GM18505 (cell line): ENCODE data around the gene ACKR2.

Source experiments
- ATAC-seq: cut with Tn5 transposase; IDR thresholded peaks from one replicate; pipeline ENCODE4 v1.9.1; 2021; ENCODE audit not compliant: unreplicated experiment
- POLR2A ChIP-seq: IDR thresholded peaks from 4 replicates; pipeline ENCODE4 v1.6.1; 2011; ENCODE audit warnings: borderline replicate concordance; ENCODE audit not compliant: insufficient read depth, insufficient read length; ENCODE audit errors: extremely low read depth

Gene ACKR2

GRCh38 chr3:42849017-42849416 lies 39.8 kb downstream of the ACKR2 start:
- TF ChIP-seq POLR2A, result no peak
- no peak for ATAC-seq

DNA sequence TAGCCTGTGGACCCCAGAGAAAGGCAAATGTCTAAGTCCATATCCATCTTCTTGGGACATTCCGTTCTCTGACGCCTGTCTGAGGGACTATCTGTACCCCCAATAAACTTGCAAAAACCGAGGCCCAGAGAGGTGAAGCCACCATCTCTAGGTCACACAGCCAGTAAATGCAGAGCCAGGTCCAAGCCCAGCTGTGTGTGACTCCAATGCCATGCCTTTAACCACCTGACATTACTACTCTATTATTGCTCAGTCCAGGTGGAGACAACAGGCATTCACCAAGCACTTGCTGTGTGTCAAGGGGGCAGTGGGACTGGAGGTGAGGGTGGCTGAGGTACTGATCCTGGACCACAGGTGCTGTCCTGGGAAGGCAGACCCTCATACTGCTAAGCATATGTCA lies 41.0 kb downstream of the ACKR2 start:
- TF ChIP-seq POLR2A, result no peak
- ATAC-seq, result no peak

DNA sequence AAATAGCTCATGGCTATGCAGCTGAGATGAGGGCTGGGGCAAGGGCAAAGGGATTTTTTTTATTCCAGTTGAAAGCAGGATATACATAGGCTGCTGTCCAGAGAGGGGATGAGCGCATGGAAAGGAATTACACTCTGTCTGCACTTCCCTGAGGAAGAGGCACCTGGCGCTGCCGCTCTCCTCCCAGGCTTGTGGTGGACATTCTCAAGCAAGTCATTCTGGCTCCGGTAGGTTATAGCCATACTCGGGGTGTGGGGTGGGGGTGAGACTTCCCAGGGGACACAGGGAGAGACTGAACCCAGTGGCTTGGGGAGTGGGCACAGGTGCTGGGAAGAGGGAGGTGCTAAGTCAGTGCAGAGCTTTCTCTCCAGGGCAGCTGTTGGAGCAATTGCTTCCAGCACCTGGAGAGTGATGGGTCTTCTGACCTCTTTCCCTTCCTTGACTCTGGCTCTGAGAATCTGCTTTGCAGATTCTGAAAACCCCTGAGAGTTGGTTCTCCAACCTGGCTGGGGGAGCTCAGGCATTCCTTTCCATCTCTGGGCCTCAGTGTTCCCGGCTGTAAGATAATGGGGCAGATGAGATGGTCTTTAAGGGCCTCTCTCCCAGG lies 42.1 kb downstream of the ACKR2 start:
- ATAC-seq, result no peak

DNA sequence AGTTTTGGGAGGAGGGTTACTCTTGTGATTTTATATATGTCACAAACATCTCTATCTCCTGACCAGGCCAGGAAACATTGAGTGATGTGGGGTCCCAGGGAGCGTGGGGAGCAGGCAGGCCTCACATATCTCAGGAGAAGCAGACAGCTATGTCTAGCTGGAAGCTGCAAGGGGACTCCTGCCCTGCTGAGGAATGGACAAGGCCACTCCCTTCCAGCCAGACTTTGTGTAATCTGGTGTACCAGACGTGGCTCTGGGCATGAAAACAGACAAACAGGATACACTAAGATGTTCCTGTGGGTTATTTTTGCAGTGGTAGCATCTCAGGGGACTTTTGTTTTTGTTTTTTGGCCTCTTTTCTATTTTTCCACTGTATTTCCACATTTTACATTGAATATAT lies 43.2 kb downstream of the ACKR2 start:
- no peak for ATAC-seq
- no peak for TF ChIP-seq POLR2A

More for the DNA sequence above, 42.1 kb downstream of the ACKR2 start:
- TF ChIP-seq POLR2A, result no peak

- ATAC-seq, result no peak
Measured at GRCh38 chr3:42853056-42853455, 43.8 kb downstream of the ACKR2 start.

DNA sequence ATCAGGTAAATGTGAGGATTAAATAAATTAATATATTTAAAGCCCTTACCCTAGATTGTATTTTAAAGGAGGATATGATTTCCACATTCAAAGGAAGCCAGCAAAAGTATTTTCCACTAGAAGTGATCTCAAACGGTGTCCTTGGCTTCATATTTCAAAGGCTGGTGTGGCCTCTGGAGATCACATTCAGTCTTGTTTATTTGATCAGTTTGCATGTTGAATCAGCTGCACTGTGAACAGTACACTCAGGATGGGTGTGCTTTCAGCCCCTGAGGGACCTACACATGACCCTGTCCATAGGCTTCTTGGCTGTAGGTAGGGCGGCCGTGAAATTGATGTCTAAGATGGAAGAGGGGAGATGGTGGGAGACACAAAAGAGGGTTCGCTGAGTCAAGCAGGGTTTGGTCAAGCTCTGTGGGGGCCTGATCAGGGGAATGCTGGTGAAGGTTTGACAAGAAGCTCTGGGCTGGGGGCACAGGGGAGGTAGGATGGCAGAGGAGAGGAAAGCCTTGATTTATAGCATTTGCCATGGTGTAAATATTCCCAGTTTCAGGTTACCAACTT lies 44.6 kb downstream of the ACKR2 start:
- no peak for TF ChIP-seq POLR2A
- no peak for ATAC-seq

More at GRCh38 chr3:42853056-42853455, 43.8 kb downstream of the ACKR2 start:
- TF ChIP-seq POLR2A, result no peak

DNA sequence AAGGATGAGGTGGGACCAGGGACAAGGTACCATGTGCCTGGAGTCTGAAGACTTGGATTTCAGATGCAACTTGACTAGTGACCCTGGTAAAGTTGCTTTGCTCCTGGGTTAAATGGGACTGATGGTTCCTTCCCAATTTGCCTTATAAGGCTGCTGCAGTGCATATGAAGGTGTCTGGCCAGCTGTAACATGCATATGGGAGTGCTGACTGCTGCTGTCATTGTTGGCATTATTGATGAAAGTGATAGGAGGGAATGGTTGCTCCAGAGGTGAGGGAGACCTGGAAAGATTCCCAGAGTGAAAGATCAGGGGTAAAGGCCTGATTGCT lies 45.9 kb downstream of the ACKR2 start:
- no peak for TF ChIP-seq POLR2A
- ATAC-seq, result no peak

GRCh38 chr3:42855547-42856380 lies 46.5 kb downstream of the ACKR2 start:
- no peak for TF ChIP-seq POLR2A
- no peak for ATAC-seq

GRCh38 chr3:42856544-42856943 lies 47.3 kb downstream of the ACKR2 start:
- no peak for TF ChIP-seq POLR2A
- ATAC-seq, result no peak

DNA sequence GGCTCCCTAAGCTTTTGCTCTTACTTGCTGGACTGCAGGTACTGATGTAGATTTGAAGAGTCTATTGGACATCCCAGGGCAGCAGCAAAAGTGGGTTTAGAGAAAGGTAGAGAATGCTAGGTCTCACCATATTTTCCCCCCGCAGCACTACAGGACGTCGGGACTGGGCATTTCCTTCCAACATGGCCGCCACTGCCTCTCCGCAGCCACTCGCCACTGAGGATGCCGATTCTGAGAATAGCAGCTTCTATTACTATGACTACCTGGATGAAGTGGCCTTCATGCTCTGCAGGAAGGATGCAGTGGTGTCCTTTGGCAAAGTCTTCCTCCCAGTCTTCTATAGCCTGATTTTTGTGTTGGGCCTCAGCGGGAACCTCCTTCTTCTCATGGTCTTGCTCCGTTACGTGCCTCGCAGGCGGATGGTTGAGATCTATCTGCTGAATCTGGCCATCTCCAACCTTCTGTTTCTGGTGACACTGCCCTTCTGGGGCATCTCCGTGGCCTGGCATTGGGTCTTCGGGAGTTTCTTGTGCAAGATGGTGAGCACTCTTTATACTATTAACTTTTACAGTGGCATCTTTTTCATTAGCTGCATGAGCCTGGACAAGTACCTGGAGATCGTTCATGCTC lies 55.2 kb downstream of the ACKR2 start:
- no peak for TF ChIP-seq POLR2A
- no peak for ATAC-seq

DNA sequence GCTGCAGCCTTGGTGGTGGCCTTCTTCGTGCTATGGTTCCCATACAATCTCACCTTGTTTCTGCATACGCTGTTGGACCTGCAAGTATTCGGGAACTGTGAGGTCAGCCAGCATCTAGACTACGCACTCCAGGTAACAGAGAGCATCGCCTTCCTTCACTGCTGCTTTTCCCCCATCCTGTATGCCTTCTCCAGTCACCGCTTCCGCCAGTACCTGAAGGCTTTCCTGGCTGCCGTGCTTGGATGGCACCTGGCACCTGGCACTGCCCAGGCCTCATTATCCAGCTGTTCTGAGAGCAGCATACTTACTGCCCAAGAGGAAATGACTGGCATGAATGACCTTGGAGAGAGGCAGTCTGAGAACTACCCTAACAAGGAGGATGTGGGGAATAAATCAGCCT lies 56.0 kb downstream of the ACKR2 start:
- no peak for TF ChIP-seq POLR2A
- no peak for ATAC-seq

DNA sequence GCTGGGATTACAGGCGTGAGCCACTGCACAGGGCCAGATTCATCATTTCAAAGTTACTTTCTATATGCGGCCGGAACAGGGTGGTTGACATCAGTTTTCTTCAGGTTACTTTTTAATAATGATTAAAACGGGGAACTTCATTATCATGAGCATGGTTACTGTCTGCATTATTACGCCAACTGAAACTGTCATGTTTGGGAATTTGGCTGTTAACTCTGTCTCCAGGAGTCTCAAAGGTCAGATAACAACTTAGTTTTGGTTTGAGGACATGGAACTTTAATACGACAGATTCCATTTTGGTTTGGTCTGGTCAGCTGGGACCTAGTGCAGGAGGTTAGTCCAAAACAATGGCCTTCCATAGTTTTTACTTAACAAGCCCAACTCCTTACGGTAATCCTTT lies 57.9 kb downstream of the ACKR2 start:
- no peak for TF ChIP-seq POLR2A
- no peak for ATAC-seq

DNA sequence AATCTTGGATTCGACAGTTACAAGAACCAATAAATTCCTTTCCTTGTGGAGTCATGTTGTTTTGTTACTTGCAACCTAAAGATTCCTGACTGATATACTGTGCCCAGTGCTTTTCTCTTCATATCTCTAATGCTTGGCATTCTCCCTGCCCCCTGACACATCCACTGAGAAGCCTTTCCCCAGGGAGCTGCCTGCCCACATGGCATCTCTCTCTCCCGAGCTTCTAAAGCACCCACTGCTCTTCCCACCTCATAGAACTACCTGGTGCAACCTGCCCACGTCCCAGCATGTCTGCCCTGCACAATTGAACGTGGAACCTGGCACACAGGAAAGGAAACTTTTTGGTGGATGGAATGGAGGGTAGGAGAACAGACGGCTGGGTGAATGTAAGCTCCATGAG lies 59.6 kb downstream of the ACKR2 start:
- TF ChIP-seq POLR2A, result no peak

GRCh38 chr3:42871592-42872196 lies 62.4 kb downstream of the ACKR2 start:
- no peak for TF ChIP-seq POLR2A
- ATAC-seq, result no peak

More for the DNA sequence above, 59.6 kb downstream of the ACKR2 start:
- no peak for ATAC-seq

- TF ChIP-seq POLR2A, result no peak
- ATAC-seq, result no peak
Measured at GRCh38 chr3:42872718-42873117, 63.5 kb downstream of the ACKR2 start.
